ENCODE results near the gene PRSS37. TPM values are rescaled to one million over a fixed set of nuclear protein-coding genes. Genes with fewer than 3 reads are reported as not detected.

PRSS37 gene
- polyA plus RNA-seq, 1 of the 3 experiments (the other 2 are of a cell fraction), result not detected

Other genes with a start within 250 kb of the PRSS37 start
- 5.5 and 8.0 TPM in 2 replicates for gene DENND11, start 139.3 kb downstream of the PRSS37 start, polyA plus RNA-seq (2012; rRNA removed)
- gene WEE2, start 133.1 kb downstream of the PRSS37 start, polyA plus RNA-seq (2012; rRNA removed), result not detected in 2 replicates
- gene SSBP1, start 103.1 kb downstream of the PRSS37 start, polyA plus RNA-seq (2012; rRNA removed), result 191 and 212 TPM in 2 replicates
- not detected in 2 replicates for gene TAS2R3, start 77.4 kb downstream of the PRSS37 start, polyA plus RNA-seq (2012; rRNA removed)
- gene TAS2R4, start 64.8 kb downstream of the PRSS37 start, polyA plus RNA-seq (2012; rRNA removed), result 0.18 and 0.19 TPM in 2 replicates
- gene TAS2R5, start 51.3 kb downstream of the PRSS37 start, polyA plus RNA-seq (2012; rRNA removed), result 0.43 and 0.75 TPM in 2 replicates
- not detected in 2 replicates for gene OR9A4, start 74.9 kb upstream of the PRSS37 start, polyA plus RNA-seq (2012; rRNA removed)
- gene CLEC5A, start 105.5 kb upstream of the PRSS37 start, polyA plus RNA-seq (2012; rRNA removed), result not detected in 2 replicates
- 0.23 and 0.42 TPM in 2 replicates for gene TAS2R38, start 132.3 kb upstream of the PRSS37 start, polyA plus RNA-seq (2012; rRNA removed)
- gene MGAM, start 154.4 kb upstream of the PRSS37 start, polyA plus RNA-seq (2012; rRNA removed), result 0.46 and 0.65 TPM in 2 replicates